HG02981 (cell line): ENCODE measurements around the gene CXCL14.

ENCODE experiments used
- ATAC-seq: cut with Tn5 transposase; IDR thresholded peaks from one replicate; pipeline ENCODE4 v1.9.1; 2021; ENCODE audit warnings: mild to moderate bottlenecking, moderate library complexity; ENCODE audit not compliant: unreplicated experiment

The CXCL14 gene

DNA sequence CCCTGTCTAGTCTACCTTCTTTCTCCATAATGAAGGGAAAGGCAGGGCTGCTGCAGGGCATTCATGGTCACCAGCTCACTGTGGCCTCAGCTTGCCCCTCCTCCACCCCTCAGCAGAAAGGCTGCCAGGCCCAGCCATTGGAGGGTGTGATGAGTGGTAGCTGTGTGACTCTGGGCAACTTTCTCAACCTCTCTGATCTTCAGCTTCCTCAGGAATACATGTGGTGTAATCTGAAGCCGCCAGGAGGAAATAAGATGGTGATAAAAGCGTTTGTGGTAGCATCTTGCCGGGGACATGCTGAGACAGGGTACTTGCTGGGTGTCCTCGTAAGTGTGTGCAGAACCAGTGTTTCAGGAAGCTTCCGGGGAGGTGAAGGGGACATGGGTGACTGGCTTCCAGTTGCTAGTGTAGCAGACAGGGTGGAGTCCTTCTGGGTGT is 9.8 kb downstream of the CXCL14 start:
- no peak for ATAC-seq

DNA sequence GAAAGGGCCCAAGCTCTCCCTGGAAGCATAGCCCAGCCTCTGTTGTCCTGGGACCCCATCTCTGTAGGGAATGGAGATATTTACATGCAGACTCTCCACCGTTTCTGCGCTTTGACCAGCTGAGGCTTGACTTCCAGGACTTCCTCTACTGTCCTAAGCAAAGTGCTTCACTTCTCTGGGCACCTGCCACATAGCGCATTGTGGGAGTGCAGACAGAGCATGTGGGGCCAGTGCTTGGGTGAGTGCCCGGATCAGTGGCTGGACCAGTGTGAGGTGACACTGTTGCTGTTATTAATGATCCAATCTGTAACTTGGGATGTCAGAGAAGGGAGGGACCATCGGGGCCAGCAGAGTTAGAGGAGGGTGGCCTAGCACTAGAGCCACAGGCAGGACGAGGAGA is 10.5 kb downstream of the CXCL14 start:
- ATAC-seq: no peak

DNA sequence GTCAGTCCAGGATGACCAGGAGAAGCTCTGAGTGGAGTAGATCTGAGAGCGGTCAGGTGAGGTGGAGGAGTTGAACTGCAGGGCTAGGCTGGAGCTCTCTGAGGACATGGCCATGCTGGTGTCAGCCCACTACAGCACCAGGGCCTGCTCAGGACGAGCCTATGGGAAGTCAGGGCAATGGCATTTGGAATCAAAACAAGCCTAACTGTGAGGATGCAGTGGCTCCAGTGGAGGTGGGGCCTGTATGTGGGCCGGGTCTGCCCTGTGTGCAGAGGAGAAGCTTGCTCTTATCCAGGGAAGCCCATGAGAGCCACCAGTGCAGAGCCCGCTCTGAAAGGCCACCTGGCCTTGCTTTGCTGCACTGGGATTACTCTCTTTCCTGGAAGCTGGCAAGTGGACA is 11.1 kb downstream of the CXCL14 start:
- no peak for ATAC-seq

DNA sequence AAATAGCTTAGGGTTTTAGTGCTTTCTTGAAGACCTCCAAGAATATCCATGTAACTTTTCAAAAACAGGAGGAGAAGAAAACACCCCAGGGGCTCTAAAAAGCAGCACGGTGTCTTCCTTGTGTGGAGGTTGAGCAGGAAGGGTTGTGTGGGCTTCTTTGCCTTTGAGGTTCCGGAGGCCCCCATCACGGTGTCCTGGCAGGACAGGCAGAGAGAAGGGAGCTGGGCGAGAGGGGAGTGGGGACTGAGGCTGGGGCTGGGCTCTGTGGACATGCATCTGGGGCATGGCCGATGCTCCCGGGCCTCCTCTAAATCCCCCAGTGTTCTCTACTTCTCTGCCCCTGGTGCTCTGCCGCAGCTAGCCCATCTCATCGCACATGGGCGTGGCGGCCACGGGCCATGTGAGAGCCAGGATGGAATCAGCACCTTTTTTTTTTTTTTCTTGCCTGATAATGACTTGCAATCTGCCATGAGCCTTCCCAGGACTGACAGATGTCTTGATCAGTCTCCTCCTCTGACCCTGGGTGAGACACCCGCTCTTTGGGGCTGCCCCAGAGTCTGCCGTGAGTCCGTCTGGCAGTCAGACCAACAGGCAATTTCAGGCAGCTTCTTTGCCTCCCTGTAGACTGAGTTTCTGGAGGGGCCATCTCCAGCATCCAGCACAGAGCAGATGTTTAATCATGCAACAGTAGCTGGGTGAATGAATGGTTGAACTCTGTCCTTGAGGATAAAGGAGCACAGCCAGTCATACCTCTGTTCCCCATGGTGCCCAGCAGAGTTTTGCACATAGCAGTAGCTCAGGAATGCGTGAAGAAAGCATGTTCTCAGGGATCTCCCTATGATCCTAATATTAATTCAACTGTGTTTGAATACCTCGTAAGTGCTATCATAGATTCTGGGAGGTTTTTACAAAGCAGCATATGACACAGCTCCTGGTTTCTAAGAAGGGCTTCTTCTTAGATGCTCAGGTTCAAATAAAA is 12.1 kb downstream of the CXCL14 start:
- ATAC-seq: no peak

DNA sequence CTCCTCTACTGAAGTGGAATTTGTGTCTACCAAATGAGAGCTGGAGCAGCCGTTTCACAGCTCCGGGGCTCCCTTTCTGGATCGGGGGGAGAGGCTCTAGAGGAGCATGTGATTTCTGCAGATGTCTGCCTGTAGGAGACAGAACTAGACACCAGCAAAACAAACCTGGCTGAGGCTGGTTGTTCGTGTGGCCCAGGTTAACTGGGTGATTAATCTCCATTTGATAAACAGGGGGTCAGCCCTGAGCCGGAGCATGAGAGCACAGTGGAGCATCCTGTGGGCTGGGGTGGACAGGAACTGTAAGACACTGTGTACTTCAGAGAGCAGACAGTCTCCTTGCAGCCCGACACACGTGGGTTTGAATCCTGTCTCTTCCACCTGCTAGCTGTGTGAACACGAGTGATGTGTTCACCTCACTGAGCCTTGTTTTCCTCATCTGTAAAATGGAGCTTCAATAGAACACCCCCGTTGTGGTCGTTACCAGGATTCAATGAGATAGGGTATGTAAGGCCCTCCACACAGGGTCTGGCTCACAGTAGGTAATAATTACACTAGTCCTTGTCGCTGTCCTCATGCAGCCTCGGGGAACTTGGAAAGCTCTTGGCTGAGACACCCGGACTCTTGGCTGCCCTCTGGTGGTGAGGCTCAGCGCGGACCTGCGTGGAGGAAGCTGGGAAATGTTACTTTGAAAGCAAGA is 12.9 kb downstream of the CXCL14 start:
- peak; percentile 58 for ATAC-seq

DNA sequence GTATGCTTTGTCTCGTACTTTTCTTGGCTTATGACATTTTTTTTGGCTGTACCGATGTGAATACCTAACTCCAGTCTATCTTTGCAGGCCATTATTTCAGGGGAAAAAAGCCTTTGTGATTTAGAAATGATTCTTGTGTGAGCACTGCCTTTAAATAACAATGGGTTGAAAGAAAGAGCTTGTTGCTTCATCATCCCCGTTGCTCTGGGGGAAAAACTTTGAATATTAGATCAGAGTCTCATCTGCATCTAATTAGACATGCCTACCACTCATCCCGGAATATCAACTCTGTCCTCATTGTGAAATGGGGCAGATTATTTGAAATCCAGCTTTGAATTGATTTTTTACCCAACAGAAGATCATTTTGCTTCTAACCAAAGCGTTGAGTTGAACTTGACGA is 13.5 kb downstream of the CXCL14 start:
- ATAC-seq: no peak

DNA sequence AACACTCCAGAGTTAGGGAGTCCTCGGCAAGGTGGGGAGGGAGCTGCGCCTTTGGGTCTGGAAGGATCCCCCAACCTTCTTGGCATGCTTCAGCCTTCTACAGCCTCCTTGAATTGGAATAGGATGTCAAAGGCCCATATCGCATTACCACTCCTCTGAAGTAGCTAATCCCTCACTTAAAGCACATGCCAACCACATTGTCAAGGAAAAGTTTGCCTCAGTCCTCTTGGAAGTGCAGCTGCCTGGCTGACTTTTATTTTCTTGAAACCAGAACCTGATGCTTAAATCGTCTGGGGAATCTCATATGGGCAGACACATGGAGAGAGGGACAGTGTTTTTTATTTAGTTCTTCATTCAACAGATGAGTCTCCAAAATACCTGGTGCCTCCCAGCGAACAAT is 14.5 kb downstream of the CXCL14 start:
- ATAC-seq: no peak

DNA sequence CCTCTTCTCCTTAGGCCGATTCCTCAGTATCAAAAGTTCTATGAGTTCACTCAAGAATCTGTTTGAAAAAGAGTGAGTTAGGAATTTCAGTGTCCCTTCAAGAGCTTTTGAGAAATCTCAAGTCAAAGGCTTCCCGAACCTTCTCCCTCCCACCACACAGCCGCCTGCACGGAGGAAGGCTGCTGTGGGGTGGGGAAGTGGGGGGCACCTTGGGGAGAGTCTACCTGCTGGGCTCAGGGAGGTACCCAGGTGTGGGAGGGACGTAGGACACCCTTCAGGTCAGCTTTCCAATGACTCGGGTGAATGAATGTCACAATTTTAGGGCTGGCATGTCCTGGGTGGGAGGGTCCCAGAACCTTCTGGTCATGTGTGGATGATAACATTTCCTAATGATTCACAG is 17.5 kb downstream of the CXCL14 start:
- ATAC-seq: no peak

DNA sequence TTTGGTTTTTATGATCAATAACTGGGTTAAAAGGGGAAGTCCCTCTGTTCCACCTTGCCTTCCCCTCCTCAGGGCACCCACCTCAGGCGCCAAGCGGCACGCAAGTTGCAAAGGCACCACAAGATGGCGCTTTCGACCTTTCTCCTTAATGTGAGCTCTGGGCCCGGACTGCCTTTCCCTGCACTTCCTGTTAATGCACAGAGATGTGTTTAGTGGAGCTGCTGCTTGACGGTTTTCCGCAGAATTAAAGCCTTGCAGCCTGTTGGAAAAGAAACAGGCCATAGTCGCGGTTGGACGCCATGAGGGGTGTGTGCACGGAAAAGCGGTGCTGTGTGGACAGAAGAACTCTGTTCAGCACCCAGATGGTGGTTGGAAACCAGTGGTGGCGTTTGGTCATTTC is 17.9 kb downstream of the CXCL14 start:
- peak; percentile 90 for ATAC-seq

DNA sequence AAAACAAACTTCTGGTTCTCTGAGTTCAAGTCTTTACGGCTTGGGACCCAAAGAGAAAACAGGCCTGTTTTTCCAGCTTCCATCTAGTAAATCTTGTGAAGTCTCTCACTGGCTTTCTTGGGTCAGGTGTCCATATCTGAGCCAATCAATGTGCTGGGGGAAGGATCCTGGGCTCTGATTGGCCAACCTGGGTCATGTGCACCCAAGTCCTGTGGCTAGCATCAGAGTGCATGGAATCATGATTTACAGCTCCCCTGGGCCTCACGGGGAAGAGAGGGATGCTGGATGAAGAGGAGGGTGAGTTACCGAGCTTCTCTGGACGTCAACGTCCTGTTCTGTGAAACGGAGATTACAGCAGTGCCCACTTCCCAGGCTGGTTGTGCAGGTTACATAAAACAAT is 19.4 kb downstream of the CXCL14 start:
- no peak for ATAC-seq

DNA sequence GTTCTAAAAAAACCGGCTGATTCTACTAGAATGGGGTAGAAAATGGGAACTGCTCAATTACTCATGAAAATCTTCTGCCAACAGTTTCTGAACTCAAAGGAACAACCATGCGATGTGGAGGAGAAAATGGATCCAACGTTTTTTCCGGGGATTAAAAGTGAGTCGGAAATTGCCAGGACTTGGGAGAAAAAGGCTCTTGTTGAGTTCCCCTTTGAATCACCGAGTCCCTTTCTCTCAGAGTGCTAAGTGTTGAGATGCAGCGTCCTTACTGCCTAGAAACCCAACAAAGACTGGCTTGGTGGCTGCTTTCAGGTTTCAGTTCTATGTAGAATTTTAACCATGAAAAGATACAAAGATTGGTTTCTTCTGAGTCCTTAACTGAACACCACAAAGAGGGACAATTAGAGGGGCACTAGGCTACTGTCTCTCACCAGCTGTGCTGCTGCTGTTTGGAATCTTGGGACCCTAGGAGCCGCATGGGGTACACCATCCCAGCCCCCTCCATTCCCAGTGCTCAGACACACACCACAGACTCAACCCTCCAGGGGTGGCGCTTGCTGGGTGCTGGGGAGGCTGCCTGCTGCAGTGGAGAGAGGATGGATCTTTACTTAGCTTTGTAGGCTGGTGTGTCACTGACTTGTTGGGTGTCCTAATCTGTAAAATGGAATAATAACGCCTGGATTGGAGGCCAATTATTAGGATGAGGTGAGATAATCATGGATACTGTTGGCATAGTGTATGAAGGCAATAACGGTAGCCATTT is 21.5 kb downstream of the CXCL14 start:
- no peak for ATAC-seq

DNA sequence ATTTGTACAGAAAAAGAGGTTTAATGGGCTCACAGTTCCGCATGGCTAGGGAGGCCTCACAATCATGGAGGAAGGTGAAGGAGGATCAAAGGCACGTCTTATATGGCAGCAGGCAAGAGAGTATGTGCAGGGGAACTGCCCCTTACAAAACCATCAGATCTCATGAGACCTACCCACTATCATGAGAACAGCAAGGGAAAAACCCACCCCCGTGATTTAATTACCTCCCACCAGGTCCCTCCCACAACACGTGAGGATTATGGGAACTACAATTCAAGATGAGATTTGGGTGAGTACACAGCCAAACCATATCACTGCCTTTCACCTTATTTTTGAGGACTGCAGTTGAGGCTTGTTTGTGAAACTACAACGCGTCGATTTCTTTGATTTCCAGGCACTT is 22.2 kb downstream of the CXCL14 start:
- ATAC-seq: no peak

DNA sequence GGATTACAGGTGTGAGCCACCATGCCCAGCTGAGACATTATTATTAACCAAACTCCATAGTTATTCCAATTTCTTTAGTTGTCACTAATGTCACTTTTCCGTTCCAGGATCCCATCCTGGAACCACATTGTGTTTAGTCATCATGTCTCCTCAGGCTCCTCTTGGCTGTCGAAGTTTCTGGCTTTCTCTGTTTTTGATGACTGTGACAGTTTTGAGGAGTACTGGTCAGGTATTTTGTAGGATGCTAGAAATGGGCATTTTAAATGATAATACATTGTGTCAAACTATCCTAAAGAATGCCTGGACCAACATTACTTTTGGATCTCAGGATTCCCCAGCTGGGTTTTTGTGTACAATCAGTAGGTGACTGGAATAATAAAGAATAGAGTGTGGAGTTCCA is 23.3 kb downstream of the CXCL14 start:
- ATAC-seq: no peak

DNA sequence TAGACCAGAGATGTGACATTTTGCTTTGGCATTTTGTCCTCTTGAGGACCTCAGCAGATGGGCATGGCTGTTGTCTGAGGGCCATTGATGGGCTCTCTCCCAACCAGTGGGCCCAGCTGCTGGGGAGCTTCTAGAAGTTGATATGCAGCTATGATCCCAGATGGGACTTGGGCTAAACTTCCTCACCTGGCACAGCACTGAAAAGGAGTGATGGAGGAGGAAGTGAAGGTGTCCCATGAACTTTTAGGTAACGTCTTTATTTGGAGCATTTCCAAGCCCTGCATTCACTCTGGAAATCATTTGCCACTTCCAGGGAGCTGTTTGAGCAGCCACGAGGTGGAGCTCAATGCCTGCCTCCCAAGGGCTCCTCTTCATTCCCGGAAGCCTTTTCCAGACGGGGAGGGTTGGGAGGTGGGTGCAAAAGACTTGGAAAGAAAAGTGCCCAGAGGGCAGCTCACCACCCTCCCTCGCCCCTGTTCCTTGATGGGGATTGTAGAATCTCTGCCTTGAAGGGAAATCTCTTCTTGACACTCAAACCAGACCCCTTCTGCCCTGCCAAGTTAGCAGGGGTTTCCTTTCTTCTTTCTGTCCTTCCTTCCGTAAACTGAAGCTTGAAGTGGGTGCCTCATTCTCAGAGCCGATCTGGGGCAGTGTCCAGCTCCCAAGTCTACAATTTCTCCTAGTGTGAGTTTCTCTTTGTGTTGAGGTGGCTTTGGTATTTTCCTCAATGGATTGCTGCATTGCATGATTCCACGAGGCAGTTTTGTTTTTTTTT is 24.9 kb downstream of the CXCL14 start:
- ATAC-seq: no peak

DNA sequence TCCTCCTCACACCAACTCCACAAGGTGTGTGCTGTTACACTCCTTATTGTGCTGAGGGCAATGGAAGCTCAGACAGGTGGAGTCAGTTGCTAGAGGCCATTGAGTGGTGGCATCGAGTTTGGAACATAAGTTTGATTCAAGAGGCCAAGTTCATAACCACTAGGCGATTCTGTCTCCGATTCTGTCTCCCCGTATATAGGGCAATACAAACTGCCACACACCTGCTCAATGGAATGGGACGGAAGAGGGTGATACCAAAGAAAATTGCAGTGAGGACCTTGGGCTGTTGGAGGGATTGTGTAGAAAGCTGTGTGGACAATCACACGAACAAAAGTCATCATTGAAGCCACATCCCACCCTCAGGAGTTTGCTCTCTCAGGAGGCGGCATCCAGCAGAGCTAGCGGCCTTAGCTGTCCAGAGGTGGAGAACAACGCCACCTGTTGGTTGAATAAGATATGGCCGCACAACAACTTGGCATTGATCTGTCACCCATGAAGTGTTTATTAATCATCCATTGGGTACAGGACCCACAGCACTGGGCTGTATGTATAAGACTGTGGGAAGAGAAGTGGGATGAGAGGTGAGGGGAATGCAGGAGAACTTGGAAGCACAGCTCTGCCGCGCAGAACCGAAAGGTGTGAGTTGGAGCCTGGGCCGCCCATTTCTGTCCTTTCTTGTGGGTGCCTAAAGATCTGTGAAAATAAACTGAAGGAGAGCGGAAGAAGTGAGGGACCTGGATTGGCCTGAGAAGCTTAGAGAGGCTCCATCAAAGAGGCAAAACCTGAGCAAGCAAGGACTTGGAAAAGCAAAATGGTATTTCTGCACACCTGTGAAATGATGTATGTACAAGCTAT is 27.0 kb downstream of the CXCL14 start:
- ATAC-seq: peak; percentile 79

DNA sequence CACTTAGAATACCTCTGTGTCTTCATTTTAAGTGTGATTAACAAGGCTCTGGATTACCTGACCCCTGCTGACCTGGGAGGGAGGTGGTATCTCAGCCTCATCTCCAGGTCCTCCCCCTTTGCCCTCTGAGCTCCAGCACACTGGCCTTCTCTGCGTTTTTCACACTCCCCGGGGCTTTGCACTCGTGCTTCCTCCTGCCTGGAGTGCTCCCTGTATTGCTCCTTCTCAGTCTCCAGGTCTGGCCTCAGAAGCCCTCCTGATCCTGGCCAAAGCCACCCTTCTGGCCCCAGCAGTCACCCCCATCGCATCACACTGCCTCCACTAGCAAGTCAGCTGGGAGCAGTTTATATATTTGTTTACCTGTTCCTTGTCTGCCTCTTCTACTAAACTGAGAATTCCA is 29.4 kb downstream of the CXCL14 start:
- no peak for ATAC-seq

DNA sequence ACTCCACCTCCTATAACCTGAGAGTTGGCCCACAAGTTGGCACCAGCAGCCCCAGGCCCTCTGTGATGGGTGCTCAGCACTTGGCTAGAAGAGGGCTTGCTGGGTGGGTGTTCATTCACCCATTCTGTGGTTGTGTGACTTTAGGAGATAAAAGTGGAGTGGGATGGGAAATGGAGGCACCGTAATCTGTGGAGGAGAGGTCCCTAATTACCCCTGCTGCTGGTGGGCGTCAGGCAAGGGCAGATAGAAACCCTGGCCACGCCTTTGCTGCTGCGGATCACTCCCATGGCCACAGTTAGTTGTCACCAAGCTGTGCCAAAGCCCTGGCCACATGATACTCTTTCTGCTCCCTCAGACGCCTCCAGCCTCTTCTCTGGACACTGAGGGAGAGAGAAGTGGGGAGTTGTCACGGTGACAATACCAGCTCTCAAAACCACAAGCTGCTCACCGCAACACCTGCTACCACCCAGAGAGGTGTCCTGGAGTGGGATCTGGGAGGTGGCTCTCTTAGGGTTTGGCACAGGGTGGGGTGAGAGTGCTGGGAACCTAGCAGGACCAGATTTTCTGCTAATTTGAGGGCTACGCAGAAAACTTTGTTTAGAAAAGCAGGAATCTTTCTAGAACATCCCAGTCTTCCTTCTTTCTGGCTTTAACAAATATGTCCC is 31.1 kb downstream of the CXCL14 start:
- no peak for ATAC-seq

DNA sequence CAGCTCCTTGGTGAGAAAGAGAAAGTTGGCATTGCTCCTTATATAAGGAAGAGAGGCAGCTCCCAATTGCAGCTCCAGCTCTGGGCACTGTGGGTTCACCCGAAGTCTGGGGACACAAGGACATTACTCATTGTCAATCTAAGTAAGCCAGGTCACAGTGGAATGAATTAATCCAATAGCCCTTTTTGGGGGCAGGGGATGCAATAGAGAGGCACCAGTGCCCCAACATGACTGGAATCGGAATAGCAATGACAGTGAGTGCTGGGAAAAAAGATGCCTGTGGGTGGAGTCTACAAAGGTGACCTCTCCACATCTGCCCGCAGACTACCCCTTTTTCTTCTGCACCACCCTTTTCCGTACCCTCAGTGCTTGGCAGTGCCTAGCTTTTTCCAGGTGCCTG is 31.9 kb downstream of the CXCL14 start:
- no peak for ATAC-seq

DNA sequence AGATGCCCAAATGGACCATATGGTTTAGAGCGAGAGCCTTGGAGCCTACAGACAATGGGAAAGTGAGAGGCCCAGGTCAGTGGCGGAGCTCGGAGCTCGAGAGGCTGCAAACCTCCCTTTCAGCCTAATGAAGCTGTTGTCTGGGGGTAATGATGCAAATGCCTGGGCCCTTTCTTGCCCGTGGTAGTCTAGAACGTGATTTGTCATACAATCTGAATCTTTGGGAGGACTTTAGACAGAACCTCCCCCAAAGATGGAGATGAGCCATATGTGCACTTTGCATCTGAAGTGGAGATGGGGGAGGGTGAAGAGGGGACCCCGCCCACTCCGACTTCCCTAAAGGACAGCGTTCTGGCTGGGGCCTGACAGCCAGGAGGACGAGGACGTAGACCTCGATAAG is 32.7 kb downstream of the CXCL14 start:
- no peak for ATAC-seq
